ENCODE data around the gene RALB. TPM values are rescaled to one million over a fixed set of nuclear protein-coding genes. Genes with fewer than 3 reads are reported as not detected.
A peak's percentile ranks its signal among the peaks of the same experiment; 100 is the strongest.

The RALB gene, protein sequence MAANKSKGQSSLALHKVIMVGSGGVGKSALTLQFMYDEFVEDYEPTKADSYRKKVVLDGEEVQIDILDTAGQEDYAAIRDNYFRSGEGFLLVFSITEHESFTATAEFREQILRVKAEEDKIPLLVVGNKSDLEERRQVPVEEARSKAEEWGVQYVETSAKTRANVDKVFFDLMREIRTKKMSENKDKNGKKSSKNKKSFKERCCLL
- 7.2 and 19.4 TPM in 2 replicates for total RNA-seq (2014; rRNA removed; shearing (Covaris generic); ENCODE audit: low replicate concordance)

- no peak within 1 kb of the TSS for H3K27ac ChIP-seq (ENCODE audit: low read length)
- H3K9ac ChIP-seq (ENCODE audit: low read length): peak within 1 kb of the TSS; percentile 75
- no peaks in the 10 kb centered on the region for H3K79me2 ChIP-seq (ENCODE audit: low read length)
- H3K27me3 ChIP-seq (ENCODE audit: low read length): no peaks in the 10 kb centered on the region
- DNase-seq: peak; percentile 99
- H3K9me3 ChIP-seq (ENCODE audit: low read length): no peaks in the 10 kb centered on the region
- H3K4me1 ChIP-seq (ENCODE audit: low read length): peaks cover 15% of the 10 kb centered on the region
- H2AFZ ChIP-seq (ENCODE audit: low read length): peak within 1 kb of the TSS; percentile 81; the same call in 1 of the 2 replicates
- H3K9me2 ChIP-seq (replicated peaks; ENCODE audit: insufficient read depth, low read length): no peaks in the 10 kb centered on the region
- H3K4me3 ChIP-seq (ENCODE audit: low read length): peak within 1 kb of the TSS; percentile 85
- H3K4me2 ChIP-seq (ENCODE audit: low read depth, low read length, poor library complexity, severe bottlenecking): peak within 1 kb of the TSS; percentile 93
- no peaks in the 10 kb centered on the region for H3K36me3 ChIP-seq (ENCODE audit: insufficient read depth, low read length)
- no peaks in the 10 kb centered on the region for H4K20me1 ChIP-seq (ENCODE audit: insufficient read depth, low read depth, low read length)
These were observed at the start of gene RALB for GRCh38 chr2:120252225-120253020. Gene RALB, plus strand, starts transcription at chr2:120252852. Its CDS starts 25,813 bp downstream, at chr2:120278665.

- H2AFZ ChIP-seq (ENCODE audit: low read length): no peak overlapping the region
These were observed 49.2 kb upstream of the RALB start for GRCh38 chr2:120203251-120204021.

DNA sequence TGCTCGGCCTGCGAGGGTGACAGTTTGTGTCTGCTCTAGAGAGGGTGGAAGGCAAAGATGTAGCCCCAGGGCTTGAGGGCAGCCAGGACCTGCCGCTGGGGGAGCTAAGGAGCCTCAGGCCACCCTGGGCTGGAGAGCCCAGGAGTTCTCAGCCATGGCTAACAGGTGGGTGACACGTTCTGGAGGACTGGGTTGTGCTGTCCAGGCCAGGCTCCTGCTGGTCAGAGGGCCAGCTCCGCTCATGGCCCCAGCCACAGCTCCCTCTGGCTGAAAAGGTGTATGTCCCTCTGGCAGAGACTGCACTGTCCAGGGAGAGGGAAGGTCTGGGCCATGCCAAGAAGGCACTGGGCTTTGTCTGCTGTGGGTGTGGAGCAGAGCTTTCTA is 48.6 kb upstream of the RALB start:
- Histone ChIP-seq H3K27me3 (ENCODE audit: low read length) (no peaks in the 10 kb centered on the region), H3K27ac (ENCODE audit: low read length) (no peak overlapping the region), H3K4me3 (ENCODE audit: low read length) (no peak overlapping the region), H4K20me1 (ENCODE audit: insufficient read depth, low read depth, low read length) (no peaks in the 10 kb centered on the region), H3K9me3 (ENCODE audit: low read length) (no peaks in the 10 kb centered on the region), H3K79me2 (ENCODE audit: low read length) (no peaks in the 10 kb centered on the region), H3K4me2 (ENCODE audit: low read depth, low read length, poor library complexity, severe bottlenecking) (no peak overlapping the region), H3K9me2 (replicated peaks; ENCODE audit: insufficient read depth, low read length) (no peaks in the 10 kb centered on the region), H3K4me1 (ENCODE audit: low read length) (no peaks in the 10 kb centered on the region), H2AFZ (ENCODE audit: low read length) (no peak overlapping the region), H3K36me3 (ENCODE audit: insufficient read depth, low read length) (no peaks in the 10 kb centered on the region), H3K9ac (ENCODE audit: low read length) (no peak overlapping the region)
- DNase-seq: no peak

More at GRCh38 chr2:120203251-120204021, 49.2 kb upstream of the RALB start:
- no peaks in the 10 kb centered on the region for H4K20me1 ChIP-seq (ENCODE audit: insufficient read depth, low read depth, low read length)
- no peak for DNase-seq
- H3K9me3 ChIP-seq (ENCODE audit: low read length): no peaks in the 10 kb centered on the region
- no peaks in the 10 kb centered on the region for H3K27me3 ChIP-seq (ENCODE audit: low read length)
- H3K4me3 ChIP-seq (ENCODE audit: low read length): no peak overlapping the region
- no peaks in the 10 kb centered on the region for H3K4me1 ChIP-seq (ENCODE audit: low read length)
- H3K36me3 ChIP-seq (ENCODE audit: insufficient read depth, low read length): no peaks in the 10 kb centered on the region
- no peaks in the 10 kb centered on the region for H3K79me2 ChIP-seq (ENCODE audit: low read length)
- no peak overlapping the region for H3K9ac ChIP-seq (ENCODE audit: low read length)
- no peak overlapping the region for H3K27ac ChIP-seq (ENCODE audit: low read length)
- H3K9me2 ChIP-seq (replicated peaks; ENCODE audit: insufficient read depth, low read length): no peaks in the 10 kb centered on the region
- H3K4me2 ChIP-seq (ENCODE audit: low read depth, low read length, poor library complexity, severe bottlenecking): no peak overlapping the region

DNA sequence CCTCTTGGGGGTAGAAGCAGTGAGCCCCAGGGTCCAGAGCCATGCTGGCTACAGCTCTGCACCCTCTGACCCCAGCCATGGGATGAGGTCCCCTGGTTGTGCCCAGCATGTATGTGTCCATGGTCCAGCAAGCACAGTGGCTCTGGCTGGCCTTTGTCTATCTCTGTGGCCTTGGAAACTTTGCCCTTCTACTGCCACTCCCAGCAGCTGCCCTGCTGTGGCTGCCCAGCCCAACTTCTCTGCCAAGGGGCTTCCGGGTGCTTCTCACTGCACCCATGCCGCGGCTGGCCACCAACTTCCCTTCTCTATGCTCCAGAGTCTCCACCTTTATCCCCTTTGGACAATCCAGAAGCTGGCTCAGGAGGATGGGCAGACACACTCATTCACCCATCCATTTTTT is 48.2 kb upstream of the RALB start:
- no peaks in the 10 kb centered on the region for H3K27me3 ChIP-seq (ENCODE audit: low read length)
- no peaks in the 10 kb centered on the region for H3K9me3 ChIP-seq (ENCODE audit: low read length)
- no peak overlapping the region for H3K4me2 ChIP-seq (ENCODE audit: low read depth, low read length, poor library complexity, severe bottlenecking)
- H3K4me3 ChIP-seq (ENCODE audit: low read length): no peak overlapping the region
- no peaks in the 10 kb centered on the region for H4K20me1 ChIP-seq (ENCODE audit: insufficient read depth, low read depth, low read length)
- H3K36me3 ChIP-seq (ENCODE audit: insufficient read depth, low read length): no peaks in the 10 kb centered on the region
- DNase-seq: no peak
- H3K27ac ChIP-seq (ENCODE audit: low read length): no peak overlapping the region
- no peak overlapping the region for H2AFZ ChIP-seq (ENCODE audit: low read length)
- H3K9me2 ChIP-seq (replicated peaks; ENCODE audit: insufficient read depth, low read length): no peaks in the 10 kb centered on the region
- H3K9ac ChIP-seq (ENCODE audit: low read length): no peak overlapping the region
- no peaks in the 10 kb centered on the region for H3K79me2 ChIP-seq (ENCODE audit: low read length)
- no peaks in the 10 kb centered on the region for H3K4me1 ChIP-seq (ENCODE audit: low read length)

GRCh38 chr2:120204945-120205670 is 47.5 kb upstream of the RALB start:
- Histone ChIP-seq H3K4me2 (ENCODE audit: low read depth, low read length, poor library complexity, severe bottlenecking) (no peak overlapping the region), H4K20me1 (ENCODE audit: insufficient read depth, low read depth, low read length) (no peaks in the 10 kb centered on the region), H3K9me3 (ENCODE audit: low read length) (no peaks in the 10 kb centered on the region), H2AFZ (ENCODE audit: low read length) (no peak overlapping the region), H3K9ac (ENCODE audit: low read length) (no peak overlapping the region), H3K27ac (ENCODE audit: low read length) (no peak overlapping the region), H3K27me3 (ENCODE audit: low read length) (no peaks in the 10 kb centered on the region), H3K79me2 (ENCODE audit: low read length) (no peaks in the 10 kb centered on the region), H3K9me2 (replicated peaks; ENCODE audit: insufficient read depth, low read length) (no peaks in the 10 kb centered on the region), H3K4me3 (ENCODE audit: low read length) (no peak overlapping the region), H3K36me3 (ENCODE audit: insufficient read depth, low read length) (no peaks in the 10 kb centered on the region), H3K4me1 (ENCODE audit: low read length) (no peaks in the 10 kb centered on the region)
- no peak for DNase-seq

DNA sequence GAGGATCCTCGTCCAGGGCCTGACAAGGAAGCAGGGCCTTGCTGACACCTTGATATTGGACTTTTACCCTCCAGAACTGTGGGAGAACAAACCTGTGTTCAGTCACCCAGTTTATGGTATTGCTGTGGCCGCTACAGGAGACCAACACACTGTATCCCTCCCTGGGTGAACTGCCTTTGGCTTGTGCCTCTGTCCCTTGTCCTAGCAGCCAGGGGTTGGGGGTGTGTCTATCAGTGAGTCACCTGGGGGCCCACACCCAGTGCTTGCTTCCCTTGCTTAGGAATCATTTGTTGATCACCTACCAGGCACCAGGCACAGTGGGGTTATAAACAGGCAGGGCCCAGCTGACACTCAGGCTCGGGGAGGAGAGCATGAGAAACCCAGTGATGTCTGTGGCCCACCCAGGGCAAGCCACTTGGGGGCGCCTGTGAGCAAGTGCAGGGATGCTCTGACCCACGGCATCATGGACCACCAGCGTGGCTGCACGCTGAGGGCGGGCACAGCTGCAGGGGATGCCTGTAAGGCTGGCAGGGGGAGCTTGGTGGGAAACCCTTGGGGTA is 46.5 kb upstream of the RALB start:
- no peaks in the 10 kb centered on the region for H3K9me2 ChIP-seq (replicated peaks; ENCODE audit: insufficient read depth, low read length)
- H3K36me3 ChIP-seq (ENCODE audit: insufficient read depth, low read length): no peaks in the 10 kb centered on the region
- DNase-seq: peak; percentile 82
- no peaks in the 10 kb centered on the region for H3K79me2 ChIP-seq (ENCODE audit: low read length)
- no peaks in the 10 kb centered on the region for H4K20me1 ChIP-seq (ENCODE audit: insufficient read depth, low read depth, low read length)
- H3K4me3 ChIP-seq (ENCODE audit: low read length): no peak overlapping the region
- H3K27me3 ChIP-seq (ENCODE audit: low read length): no peaks in the 10 kb centered on the region
- no peaks in the 10 kb centered on the region for H3K4me1 ChIP-seq (ENCODE audit: low read length)
- no peak overlapping the region for H2AFZ ChIP-seq (ENCODE audit: low read length)
- no peak overlapping the region for H3K27ac ChIP-seq (ENCODE audit: low read length)
- no peak overlapping the region for H3K9ac ChIP-seq (ENCODE audit: low read length)
- no peaks in the 10 kb centered on the region for H3K9me3 ChIP-seq (ENCODE audit: low read length)
- H3K4me2 ChIP-seq (ENCODE audit: low read depth, low read length, poor library complexity, severe bottlenecking): no peak overlapping the region

DNA sequence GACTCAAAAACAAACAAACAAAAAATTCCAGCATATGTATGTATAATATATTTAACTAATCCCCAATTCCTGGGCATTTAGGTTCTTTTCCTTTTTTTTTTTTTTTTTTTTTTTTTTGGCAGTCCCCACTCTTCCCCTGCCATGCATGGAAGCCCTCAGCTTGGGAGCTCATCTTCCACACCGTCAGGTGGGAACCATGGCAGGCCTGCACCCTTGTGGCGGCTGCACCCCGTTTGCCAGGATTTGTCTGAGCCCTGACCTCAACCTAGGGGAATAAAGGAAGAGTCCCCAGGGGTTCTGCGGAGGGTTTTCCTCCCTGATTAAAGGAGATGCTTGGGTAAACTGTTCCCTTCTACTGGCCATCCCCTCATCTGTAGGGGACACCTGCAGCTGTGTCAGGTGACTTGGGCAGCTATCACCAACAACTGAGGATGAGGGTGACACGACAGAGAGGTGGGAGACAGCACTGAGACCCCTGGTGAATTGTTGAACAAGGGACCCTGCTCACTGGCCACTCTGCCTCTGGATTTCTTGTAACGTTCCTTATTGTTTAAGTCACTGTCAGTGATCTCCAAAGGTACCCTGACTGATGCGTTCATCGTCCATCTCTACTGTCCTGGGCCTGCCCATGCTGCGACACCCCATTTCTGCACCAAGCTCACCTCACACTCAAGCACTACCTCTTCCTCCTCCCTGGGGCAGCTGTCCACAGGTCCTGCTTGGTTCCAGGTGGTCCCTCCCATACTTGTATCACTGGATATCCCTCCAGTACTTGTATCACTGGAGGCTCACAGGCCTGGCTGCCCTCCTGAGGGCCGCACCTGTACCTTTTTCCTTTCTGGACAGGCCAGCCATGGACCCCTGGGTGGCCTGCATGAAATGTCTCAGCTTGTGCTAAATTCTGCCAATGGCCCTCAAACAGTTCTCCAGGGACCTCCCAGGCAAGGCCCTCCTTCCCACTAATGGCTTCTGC is 44.0 kb upstream of the RALB start:
- Histone ChIP-seq H3K27ac (ENCODE audit: low read length) (no peak overlapping the region), H4K20me1 (ENCODE audit: insufficient read depth, low read depth, low read length) (no peaks in the 10 kb centered on the region), H3K36me3 (ENCODE audit: insufficient read depth, low read length) (no peaks in the 10 kb centered on the region), H2AFZ (ENCODE audit: low read length) (no peak overlapping the region), H3K9ac (ENCODE audit: low read length) (no peak overlapping the region), H3K27me3 (ENCODE audit: low read length) (no peaks in the 10 kb centered on the region), H3K4me2 (ENCODE audit: low read depth, low read length, poor library complexity, severe bottlenecking) (no peak overlapping the region), H3K4me3 (ENCODE audit: low read length) (no peak overlapping the region), H3K4me1 (ENCODE audit: low read length) (no peaks in the 10 kb centered on the region), H3K9me3 (ENCODE audit: low read length) (no peaks in the 10 kb centered on the region), H3K9me2 (replicated peaks; ENCODE audit: insufficient read depth, low read length) (no peaks in the 10 kb centered on the region), H3K79me2 (ENCODE audit: low read length) (no peaks in the 10 kb centered on the region)
- DNase-seq: no peak

Data from Karpas-422 (cell line).